Keratinocyte (primary cell): ENCODE measurements around the gene NUMB. TPM values are rescaled to one million over a fixed set of nuclear protein-coding genes. Genes with fewer than 3 reads are reported as not detected.
"Not testable (repeated sequence)": the region's sequence is repeated elsewhere in the genome, so short reads cannot be mapped to it uniquely, and the experiment has no call there.

Source experiments
- DNase-seq: peaks from one replicate; pipeline ENCODE4 v3.0.0-alpha.2; 2011; ENCODE audit warnings: low read depth, missing footprints, low spot score
- FAIRE-seq: peaks from 2 replicates; lab custom pipeline; 2011; peaks lifted over from hg19 to GRCh38; lab: Jason Lieb, UNC
- H2AFZ ChIP-seq: 2 replicates; pipeline ENCODE4 v1.6.0; 2012; ENCODE audit warnings: low read length, control low read depth, inconsistent platforms; ENCODE audit not compliant: control insufficient read depth
- H3K27ac ChIP-seq: 2 replicates; pipeline ENCODE4 v1.5.1; 2011; ENCODE audit warnings: low read length; ENCODE audit not compliant: control insufficient read depth, insufficient read depth
- H3K27me3 ChIP-seq: 3 replicates; pipeline ENCODE4 v1.6.0; 2011; ENCODE audit warnings: low read length; ENCODE audit not compliant: control insufficient read depth, insufficient read depth; ENCODE audit errors: extremely low read depth
- H3K36me3 ChIP-seq, 2 experiments: 2 replicates in 1 of 2; 3 replicates in 1 of 2; pipeline ENCODE4 v1.5.1; 2011; ENCODE audit warnings: low read length in 2 of 2, mild to moderate bottlenecking in 1 of 2; ENCODE audit not compliant: control insufficient read depth in 2 of 2, insufficient read depth in 2 of 2; ENCODE audit errors: extremely low read depth in 1 of 2
- H3K4me1 ChIP-seq: 3 replicates; pipeline ENCODE4 v1.5.1; 2011; ENCODE audit warnings: low read length; ENCODE audit not compliant: control insufficient read depth, insufficient read depth; ENCODE audit errors: extremely low read depth
- H3K4me2 ChIP-seq: 3 replicates; pipeline ENCODE4 v1.6.0; 2011; ENCODE audit warnings: low read depth, low read length; ENCODE audit not compliant: control insufficient read depth, insufficient read depth; ENCODE audit errors: extremely low read depth
- H3K4me3 ChIP-seq, 3 experiments: fragments of 200-600 bp in 1 of 3; sonication (generic) in 1 of 3; 2 replicates in 2 of 3; 3 replicates in 1 of 3; pipeline ENCODE4 v1.5.1; 2011 to 2016; ENCODE audit warnings: low read length in 3 of 3, mild to moderate bottlenecking in 3 of 3, control low read depth in 2 of 3, inconsistent platforms in 1 of 3, low read depth in 1 of 3, mixed read lengths in 1 of 3, mixed run types in 1 of 3, moderate library complexity in 1 of 3; ENCODE audit not compliant: control insufficient read depth in 2 of 3, insufficient read depth in 2 of 3; ENCODE audit errors: extremely low read depth in 1 of 3
- H3K79me2 ChIP-seq: 2 replicates; pipeline ENCODE4 v1.6.0; 2012; ENCODE audit warnings: low read length; ENCODE audit not compliant: control insufficient read depth, insufficient read depth
- H3K9ac ChIP-seq: 3 replicates; pipeline ENCODE4 v1.6.0; 2011; ENCODE audit warnings: low read length; ENCODE audit not compliant: control insufficient read depth, insufficient read depth; ENCODE audit errors: extremely low read depth
- H3K9me1 ChIP-seq: 3 replicates; pipeline ENCODE4 v1.6.0; 2011; ENCODE audit warnings: low read length; ENCODE audit not compliant: control insufficient read depth, insufficient read depth; ENCODE audit errors: extremely low read depth
- H3K9me3 ChIP-seq: 2 replicates; pipeline ENCODE4 v1.5.1; 2012; ENCODE audit warnings: low read depth, low read length; ENCODE audit not compliant: control insufficient read depth
- H4K20me1 ChIP-seq: 3 replicates; pipeline ENCODE4 v1.6.0; 2011; ENCODE audit warnings: low read length; ENCODE audit not compliant: control insufficient read depth, insufficient read depth; ENCODE audit errors: extremely low read depth
- EZH2 ChIP-seq: IDR thresholded peaks from one replicate; pipeline ENCODE4 v1.6.1; 2012; ENCODE audit warnings: inconsistent platforms, mild to moderate bottlenecking, low read length, moderate library complexity
- dilution Hi-C: fragments of 300-500 bp; cut with MboI; formaldehyde crosslinking; loops from one replicate; pipeline ENCODE4 v1.7.0; 2020; ENCODE audit warnings: low sequenced_read_pairs; ENCODE audit not compliant: extremely low pct_ligation_motif_present
- polyA plus RNA-seq, 5 experiments: library from polyadenylated mRNA; depleted of rRNA in 3 of 5; stranded (reverse) in 3 of 5; stranded (forward) in 1 of 5; unstranded in 1 of 5; fragments of >200 nt; gene quantifications; 1 replicate in 1 of 5; 2 replicates in 3 of 5; 3 replicates in 1 of 5; pipeline versions ENCODE4 v1.2.1 to v1.2.3, GENCODE V29; 2011 to 2012; ENCODE audit warnings: missing spikeins in 2 of 5, low read depth in 1 of 5, low replicate concordance in 1 of 5
- TF ChIP-seq, protein P1 (sequence below), 3 experiments: IDR thresholded peaks in 1 of 3; conservative IDR thresholded peaks in 1 of 3; optimal IDR thresholded peaks in 1 of 3; 2 replicates in 2 of 3; 3 replicates in 1 of 3; pipeline versions ENCODE3 to v1.5.1; 2011; ENCODE audit warnings: low read length in 3 of 3, mild to moderate bottlenecking in 3 of 3, moderate library complexity in 2 of 3, control low read depth in 1 of 3, inconsistent platforms in 1 of 3; ENCODE audit not compliant: insufficient read depth in 2 of 3; ENCODE audit errors: extremely low read depth in 1 of 3

The NUMB gene
- polyA plus RNA-seq, 1 donor (not counting 4 experiments of a cell fraction or from before 2014, with no cell fraction given) = 110 TPM

DNA sequence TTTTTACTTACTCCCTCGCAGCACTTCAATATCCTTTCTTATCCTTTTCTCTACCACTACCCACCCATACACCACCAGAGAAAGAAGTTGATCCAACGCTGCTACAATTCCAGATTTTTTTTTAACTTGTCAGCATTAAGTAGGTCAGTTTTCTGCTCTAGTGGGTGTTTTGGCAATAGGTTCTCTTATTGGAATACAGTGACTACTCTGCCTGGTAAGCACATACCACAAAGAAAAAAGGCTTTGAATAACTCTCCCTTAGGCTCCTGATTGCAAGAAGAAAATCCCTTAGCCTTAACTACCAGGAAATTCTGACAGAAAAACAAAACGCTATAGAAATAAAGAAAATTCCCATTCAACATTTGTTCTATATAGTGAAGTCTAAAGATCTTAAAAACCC is 72.0 kb downstream of the NUMB start:
- no peaks in the 10 kb centered on the region for H3K36me3 ChIP-seq
- H3K27me3 ChIP-seq = no peaks in the 10 kb centered on the region
- H3K9me3 ChIP-seq = no peaks in the 10 kb centered on the region
- peaks cover 20% of the 10 kb centered on the region for H3K79me2 ChIP-seq
- H2AFZ ChIP-seq = no peak overlapping the region
- FAIRE-seq (no peak), DNase-seq (no peak)
- no peaks in the 10 kb centered on the region for H4K20me1 ChIP-seq
- no peak overlapping the region for H3K4me2 ChIP-seq
- H3K9me1 ChIP-seq = no peaks in the 10 kb centered on the region
- no peaks in the 10 kb centered on the region for H3K4me1 ChIP-seq
- no peak overlapping the region for H3K27ac ChIP-seq
- dilution Hi-C loops = no loop called here
- no peak overlapping the region for H3K9ac ChIP-seq
- TF ChIP-seq, protein P1, sequence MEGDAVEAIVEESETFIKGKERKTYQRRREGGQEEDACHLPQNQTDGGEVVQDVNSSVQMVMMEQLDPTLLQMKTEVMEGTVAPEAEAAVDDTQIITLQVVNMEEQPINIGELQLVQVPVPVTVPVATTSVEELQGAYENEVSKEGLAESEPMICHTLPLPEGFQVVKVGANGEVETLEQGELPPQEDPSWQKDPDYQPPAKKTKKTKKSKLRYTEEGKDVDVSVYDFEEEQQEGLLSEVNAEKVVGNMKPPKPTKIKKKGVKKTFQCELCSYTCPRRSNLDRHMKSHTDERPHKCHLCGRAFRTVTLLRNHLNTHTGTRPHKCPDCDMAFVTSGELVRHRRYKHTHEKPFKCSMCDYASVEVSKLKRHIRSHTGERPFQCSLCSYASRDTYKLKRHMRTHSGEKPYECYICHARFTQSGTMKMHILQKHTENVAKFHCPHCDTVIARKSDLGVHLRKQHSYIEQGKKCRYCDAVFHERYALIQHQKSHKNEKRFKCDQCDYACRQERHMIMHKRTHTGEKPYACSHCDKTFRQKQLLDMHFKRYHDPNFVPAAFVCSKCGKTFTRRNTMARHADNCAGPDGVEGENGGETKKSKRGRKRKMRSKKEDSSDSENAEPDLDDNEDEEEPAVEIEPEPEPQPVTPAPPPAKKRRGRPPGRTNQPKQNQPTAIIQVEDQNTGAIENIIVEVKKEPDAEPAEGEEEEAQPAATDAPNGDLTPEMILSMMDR (optimal IDR thresholded peaks at IDR 0.05 in 1 of 3, IDR thresholded peaks at IDR 0.05 in 1 of 3, conservative IDR thresholded peaks at IDR 0.05 in 1 of 3; ENCODE audit: extremely low read depth in 1 of 3, insufficient read depth in 2 of 3, low read length in 3 of 3) = no peak
- no peak for TF ChIP-seq EZH2
- no peak overlapping the region for H3K4me3 ChIP-seq

DNA sequence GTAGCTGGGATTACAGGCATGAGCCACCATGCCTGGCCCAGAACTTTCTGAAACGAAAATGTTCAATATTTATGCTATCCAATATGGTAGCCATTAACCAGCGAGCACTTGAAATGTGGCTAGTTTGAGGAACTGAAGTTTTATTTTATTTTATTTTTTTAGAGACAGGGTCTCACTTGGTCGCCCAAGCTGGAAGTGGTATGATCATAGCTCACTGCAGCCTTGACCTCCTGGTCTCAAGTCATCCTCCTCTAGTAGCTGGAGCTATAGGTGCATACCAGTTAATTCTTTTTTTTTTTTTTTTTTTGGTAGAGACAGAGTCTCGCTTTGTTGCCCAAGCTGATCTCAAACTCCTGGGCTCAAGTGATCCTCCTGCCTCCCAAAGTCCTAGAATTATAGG is 73.3 kb downstream of the NUMB start:
- dilution Hi-C loops, H3K4me2 ChIP-seq, H3K9ac ChIP-seq, FAIRE-seq, H3K27ac ChIP-seq, H3K9me1 ChIP-seq, H3K9me3 ChIP-seq, H3K27me3 ChIP-seq, DNase-seq, H3K36me3 ChIP-seq, H2AFZ ChIP-seq, H3K4me3 ChIP-seq, H3K4me1 ChIP-seq, H4K20me1 ChIP-seq: not testable (repeated sequence)
- H3K79me2 ChIP-seq = peaks cover 25% of the 10 kb centered on the region

DNA sequence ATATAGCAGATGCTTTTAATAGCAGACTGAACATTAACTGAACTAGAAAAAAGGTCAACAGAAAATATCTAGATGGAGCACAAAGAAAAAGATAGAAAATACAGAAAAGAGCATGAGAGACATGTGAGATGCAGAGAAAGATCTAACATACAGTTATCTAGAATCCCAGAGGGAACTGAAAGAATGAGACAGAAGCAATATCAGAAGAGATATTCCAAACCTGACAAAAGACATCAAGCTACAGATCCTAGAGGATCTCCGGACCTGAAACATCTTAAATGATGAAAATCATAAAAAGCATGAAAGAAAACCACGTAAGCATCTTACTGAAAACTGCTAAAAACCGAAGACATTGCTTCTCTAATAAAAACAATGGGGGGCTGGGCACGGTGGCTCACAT is 75.0 kb downstream of the NUMB start:
- TF ChIP-seq, protein P1 (optimal IDR thresholded peaks at IDR 0.05 in 1 of 3, IDR thresholded peaks at IDR 0.05 in 1 of 3, conservative IDR thresholded peaks at IDR 0.05 in 1 of 3; ENCODE audit: extremely low read depth in 1 of 3, insufficient read depth in 2 of 3, low read length in 3 of 3) = no peak
- TF ChIP-seq EZH2 = no peak

More for the DNA sequence above, 75.0 kb downstream of the NUMB start:
- dilution Hi-C loops = no loop called here
- no peaks in the 10 kb centered on the region for H3K27me3 ChIP-seq
- H4K20me1 ChIP-seq = no peaks in the 10 kb centered on the region
- H3K27ac ChIP-seq = no peak overlapping the region
- H3K4me3 ChIP-seq = no peak overlapping the region
- no peaks in the 10 kb centered on the region for H3K9me1 ChIP-seq
- DNase-seq = no peak
- no peaks in the 10 kb centered on the region for H3K4me1 ChIP-seq
- H3K36me3 ChIP-seq = no peaks in the 10 kb centered on the region
- H3K9ac ChIP-seq = no peak overlapping the region
- no peak for FAIRE-seq
- no peak overlapping the region for H3K4me2 ChIP-seq
- no peaks in the 10 kb centered on the region for H3K9me3 ChIP-seq
- H3K79me2 ChIP-seq = peaks cover 36% of the 10 kb centered on the region
- H2AFZ ChIP-seq = no peak overlapping the region
